Parathyroid adenoma (tissue), 2 donors: ENCODE results near the gene TMC2.
"Not testable (repeated sequence)": the region's sequence is repeated elsewhere in the genome, so short reads cannot be mapped to it uniquely, and the experiment has no call there.

Source experiments
- H2AFZ ChIP-seq: fragments of 300-600 bp; sonication (generic); one replicate; pipeline ENCODE4 v1.7.0; 2017; ENCODE audit warnings: antibody characterized with exemption, mild to moderate bottlenecking
- H3K27ac ChIP-seq: fragments of 300-600 bp; sonication (generic); one replicate; pipeline ENCODE4 v1.7.0; 2017
- H3K27me3 ChIP-seq: fragments of 300-600 bp; sonication (generic); one replicate; pipeline ENCODE4 v1.7.0; 2017; ENCODE audit warnings: low read length; ENCODE audit not compliant: control insufficient read depth, insufficient read depth
- H3K36me3 ChIP-seq: fragments of 300-600 bp; sonication (generic); one replicate; pipeline ENCODE4 v1.7.0; 2017; ENCODE audit warnings: low read length; ENCODE audit not compliant: control insufficient read depth, insufficient read depth
- H3K4me1 ChIP-seq: fragments of 300-600 bp; sonication (generic); one replicate; pipeline ENCODE4 v1.7.0; 2017; ENCODE audit warnings: control low read depth
- H3K4me2 ChIP-seq: fragments of 300-600 bp; sonication (generic); one replicate; pipeline ENCODE4 v1.7.0; 2017; ENCODE audit warnings: low read length
- H3K4me3 ChIP-seq: fragments of 300-600 bp; sonication (generic); one replicate; pipeline ENCODE4 v1.7.0; 2017; ENCODE audit warnings: low read depth, low read length
- H3K79me2 ChIP-seq: fragments of 300-600 bp; sonication (generic); one replicate; pipeline ENCODE4 v1.7.0; 2017; ENCODE audit warnings: control low read depth
- H3K9ac ChIP-seq: fragments of 300-600 bp; sonication (generic); one replicate; pipeline ENCODE4 v1.7.0; 2017; ENCODE audit warnings: mild to moderate bottlenecking
- H3K9me3 ChIP-seq: fragments of 300-600 bp; sonication (generic); one replicate; pipeline ENCODE4 v1.7.0; 2017; ENCODE audit warnings: low read length; ENCODE audit not compliant: control insufficient read depth
- CTCF ChIP-seq: fragments of 300-600 bp; sonication (generic); IDR thresholded peaks from one replicate; pipeline ENCODE4 v1.7.0; 2017; ENCODE audit warnings: antibody characterized with exemption, mild to moderate bottlenecking
- donor health status: primary hyperparathyroidism.

The TMC2 gene

GRCh38 chr20:2520617-2521016, 15.8 kb upstream of the TMC2 start:
- no peaks in the 10 kb centered on the region for H3K36me3 ChIP-seq
- no peaks in the 10 kb centered on the region for H3K27me3 ChIP-seq
- H3K9ac ChIP-seq, result no peak overlapping the region
- H3K4me1 ChIP-seq, result no peaks in the 10 kb centered on the region
- no peak overlapping the region for H3K4me2 ChIP-seq
- TF ChIP-seq CTCF, result no peak
- H2AFZ ChIP-seq, result no peak overlapping the region
- H3K9me3 ChIP-seq, result no peaks in the 10 kb centered on the region
- no peaks in the 10 kb centered on the region for H3K79me2 ChIP-seq
- no peak overlapping the region for H3K27ac ChIP-seq
- no peak overlapping the region for H3K4me3 ChIP-seq

- Histone ChIP-seq H3K4me2 (no peak overlapping the region), H3K9ac (no peak overlapping the region), H3K4me3 (no peak overlapping the region)
Observed at GRCh38 chr20:2521369-2522305, 14.7 kb upstream of the TMC2 start.

GRCh38 chr20:2522826-2523429, 13.4 kb upstream of the TMC2 start:
- not testable (repeated sequence) for H3K79me2 ChIP-seq, H3K27me3 ChIP-seq, H3K36me3 ChIP-seq, H3K9me3 ChIP-seq, H3K27ac ChIP-seq, H3K4me3 ChIP-seq, H2AFZ ChIP-seq, H3K9ac ChIP-seq, H3K4me2 ChIP-seq, H3K4me1 ChIP-seq

More at GRCh38 chr20:2521369-2522305, 14.7 kb upstream of the TMC2 start:
- Histone ChIP-seq H3K27me3 (no peaks in the 10 kb centered on the region), H3K79me2 (no peaks in the 10 kb centered on the region), H3K9me3 (no peaks in the 10 kb centered on the region), H3K36me3 (no peaks in the 10 kb centered on the region), H2AFZ (peak overlapping the region; percentile 53), H3K4me1 (no peaks in the 10 kb centered on the region), H3K27ac (no peak overlapping the region)
- peak; percentile 81 for TF ChIP-seq CTCF

GRCh38 chr20:2523919-2524708, 12.3 kb upstream of the TMC2 start:
- peak overlapping the region; percentile 75 for H3K4me3 ChIP-seq
- peak overlapping the region; percentile 90 for H3K9ac ChIP-seq
- H3K36me3 ChIP-seq, result no peaks in the 10 kb centered on the region
- H3K79me2 ChIP-seq, result no peaks in the 10 kb centered on the region
- H3K4me2 ChIP-seq, result peak overlapping the region; percentile 77
- H3K27me3 ChIP-seq, result no peaks in the 10 kb centered on the region
- TF ChIP-seq CTCF, result peak; percentile 99
- H3K27ac ChIP-seq, result peak overlapping the region; percentile 64
- H3K4me1 ChIP-seq, result no peaks in the 10 kb centered on the region
- H3K9me3 ChIP-seq, result no peaks in the 10 kb centered on the region
- peak overlapping the region; percentile 99 for H2AFZ ChIP-seq
